ENCODE data around the gene PRELID2. TPM values are rescaled to one million over a fixed set of nuclear protein-coding genes. Genes with fewer than 3 reads are reported as not detected.
"Not testable (repeated sequence)": the region's sequence is repeated elsewhere in the genome, so short reads cannot be mapped to it uniquely, and the experiment has no call there.

The PRELID2 gene
- total RNA-seq, 2 donors from 2014 or later, result 16.1 to 24.8 TPM

DNA sequence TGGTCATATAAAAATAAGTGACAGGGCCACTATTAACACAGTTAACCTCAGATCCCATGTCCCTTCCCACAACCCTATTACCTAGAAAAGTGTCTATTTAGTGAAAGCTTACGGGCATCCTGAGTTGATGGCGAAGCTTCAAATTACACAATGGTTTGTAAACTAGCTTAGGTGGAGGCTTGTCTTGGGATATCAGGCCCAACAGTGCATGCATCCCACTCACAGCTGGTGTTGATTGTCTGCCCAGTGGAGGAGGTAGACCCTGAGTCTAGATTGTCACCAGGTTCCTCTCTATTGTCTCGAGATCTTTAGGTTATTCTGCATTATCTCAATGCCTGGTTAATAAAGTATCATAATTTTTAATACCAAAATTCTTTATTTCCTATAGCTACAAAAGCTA is 30.4 kb downstream of the PRELID2 start:
- no peak for DNase-seq (ENCODE audit: low spot score)

DNA sequence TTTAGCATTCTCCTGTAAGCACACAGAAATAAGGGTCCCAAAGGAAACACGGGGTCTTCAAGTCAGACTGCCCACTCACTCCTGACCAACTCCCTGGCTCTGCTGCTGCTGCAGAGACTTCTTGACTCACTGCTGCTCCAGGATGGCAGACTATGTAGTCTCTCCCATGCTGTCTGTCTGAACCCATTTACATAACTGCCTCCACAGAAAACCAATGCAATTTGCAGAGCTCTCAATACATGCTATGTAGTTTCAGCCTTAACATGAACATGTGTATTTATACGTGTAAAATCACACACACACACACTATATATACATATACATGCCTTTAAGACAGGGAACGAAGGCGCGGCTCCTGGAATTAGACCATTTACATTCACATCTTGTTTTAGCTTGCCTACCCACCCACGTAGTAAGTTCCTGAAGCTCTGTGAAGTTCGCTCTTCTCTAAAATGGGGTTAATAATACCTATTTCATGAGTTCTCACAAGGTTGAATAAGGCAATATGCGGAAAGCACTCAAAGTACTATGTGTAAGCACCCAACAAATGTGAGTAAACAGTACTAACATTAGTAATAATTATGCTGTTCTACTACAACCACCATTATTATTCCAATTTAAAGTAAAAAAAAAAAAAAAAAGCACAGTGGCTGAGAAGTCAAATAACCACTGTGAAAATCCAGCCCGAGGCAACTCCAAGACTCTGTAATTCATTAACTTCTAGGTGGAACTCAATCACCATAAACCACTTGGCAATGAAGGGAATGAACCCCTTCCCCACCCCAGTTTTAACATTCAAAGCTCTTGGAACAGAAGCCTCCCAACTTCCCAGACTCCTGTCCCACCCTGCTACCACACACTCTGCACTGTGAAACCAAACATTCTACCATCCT is 31.8 kb downstream of the PRELID2 start:
- intact Hi-C loops (cut with DNase I), result no loop called here
- no peak for DNase-seq (ENCODE audit: low spot score)

More for the DNA sequence above, 30.4 kb downstream of the PRELID2 start:
- intact Hi-C loops (cut with DNase I), result no loop called here

DNA sequence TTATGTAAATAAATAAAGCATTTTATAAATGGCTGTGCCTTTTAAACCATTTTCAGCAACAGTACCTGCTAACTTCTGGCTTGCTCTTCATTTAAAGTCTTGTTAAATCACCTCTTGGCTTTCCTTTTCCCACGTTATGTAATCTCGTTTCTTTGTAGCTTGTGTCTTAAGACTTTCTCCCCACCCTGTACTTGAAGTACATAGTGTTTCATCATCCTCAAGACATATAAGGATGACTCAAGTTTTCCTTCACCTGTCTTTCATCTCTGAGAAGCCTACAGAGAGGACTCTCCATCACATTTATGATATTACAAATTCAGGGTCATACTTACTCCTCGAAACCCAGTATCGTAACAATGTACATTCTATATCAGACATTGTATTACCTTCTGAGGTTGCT is 33.9 kb downstream of the PRELID2 start:
- no peak for DNase-seq (ENCODE audit: low spot score)
- intact Hi-C loops (cut with DNase I), result no loop called here

DNA sequence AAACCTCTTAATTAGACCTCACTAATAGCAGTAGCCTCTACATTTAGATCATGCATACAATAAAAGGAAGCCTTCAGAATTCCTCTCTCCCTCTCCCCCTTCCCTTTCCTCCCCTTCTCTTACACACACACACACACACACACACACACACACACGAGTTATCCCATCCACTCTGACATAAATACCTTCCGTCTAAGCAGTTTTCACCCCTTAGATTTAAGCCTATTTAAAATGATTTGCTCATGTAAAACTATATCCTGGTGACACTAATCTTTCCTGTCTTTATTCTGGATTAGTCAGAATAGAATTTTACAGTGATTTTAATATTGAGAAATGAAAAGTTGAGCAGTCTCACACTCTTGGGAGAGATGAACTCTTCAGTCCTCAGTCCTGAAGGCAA is 35.0 kb downstream of the PRELID2 start:
- intact Hi-C loops (cut with DNase I), result no loop called here
- no peak for DNase-seq (ENCODE audit: low spot score)

DNA sequence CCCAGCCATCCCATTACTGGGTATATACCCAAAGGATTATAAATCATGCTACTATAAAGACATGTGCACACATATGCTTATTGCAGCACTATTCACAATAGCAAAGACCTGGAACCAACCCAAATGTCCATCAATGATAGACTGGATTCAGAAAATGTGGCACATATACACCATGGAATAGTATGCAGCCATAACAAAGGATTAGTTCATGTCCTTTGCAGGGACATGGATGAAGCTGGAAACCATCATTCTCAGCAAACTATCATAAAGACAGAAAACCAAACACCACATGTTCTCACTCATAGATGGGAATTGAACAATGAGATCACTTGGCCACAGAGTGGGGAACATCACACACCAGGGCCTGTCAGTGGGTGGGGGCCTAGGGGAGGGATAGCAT is 36.6 kb downstream of the PRELID2 start:
- DNase-seq (ENCODE audit: low spot score); intact Hi-C loops (cut with DNase I): not testable (repeated sequence)

DNA sequence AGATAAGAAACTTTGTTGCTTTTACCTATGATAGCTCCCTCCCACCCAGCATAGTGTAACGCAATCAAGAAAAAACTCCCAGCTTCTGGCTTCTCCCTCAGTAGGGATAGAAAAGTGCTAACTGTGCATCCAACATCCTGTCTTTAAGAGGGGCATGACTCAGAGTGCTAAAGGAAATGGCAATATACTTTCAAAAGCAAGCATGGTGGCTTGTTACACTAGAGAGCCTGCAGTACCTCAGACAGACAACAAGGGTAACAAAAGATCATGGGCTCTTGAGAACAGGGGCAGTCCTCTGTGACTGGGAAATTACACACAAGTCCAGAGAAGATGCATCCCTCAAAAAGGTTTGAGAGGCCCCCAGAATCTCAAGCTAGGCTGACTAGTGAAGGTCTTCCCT is 37.8 kb downstream of the PRELID2 start:
- intact Hi-C loops (cut with DNase I), result no loop called here
- no peak for DNase-seq (ENCODE audit: low spot score)

DNA sequence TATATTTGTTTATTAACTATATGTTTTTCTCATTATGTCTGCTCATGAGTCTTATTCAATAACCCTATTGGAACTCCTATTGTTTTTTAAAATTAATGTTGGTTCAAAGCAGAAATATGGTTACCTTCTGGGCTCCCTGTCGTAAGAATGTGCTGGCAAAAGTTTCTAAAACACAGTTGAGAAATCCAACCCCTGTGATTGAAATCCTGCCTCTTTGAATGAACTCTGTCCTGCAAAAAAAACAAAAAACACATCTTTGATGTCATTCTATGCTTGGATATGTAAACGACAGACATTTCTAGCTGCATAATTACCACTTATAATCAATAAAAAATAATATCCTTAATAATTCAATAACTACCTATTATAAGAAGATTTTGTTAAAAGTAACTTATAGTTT is 38.8 kb downstream of the PRELID2 start:
- intact Hi-C loops (cut with DNase I), result no loop called here
- no peak for DNase-seq (ENCODE audit: low spot score)

DNA sequence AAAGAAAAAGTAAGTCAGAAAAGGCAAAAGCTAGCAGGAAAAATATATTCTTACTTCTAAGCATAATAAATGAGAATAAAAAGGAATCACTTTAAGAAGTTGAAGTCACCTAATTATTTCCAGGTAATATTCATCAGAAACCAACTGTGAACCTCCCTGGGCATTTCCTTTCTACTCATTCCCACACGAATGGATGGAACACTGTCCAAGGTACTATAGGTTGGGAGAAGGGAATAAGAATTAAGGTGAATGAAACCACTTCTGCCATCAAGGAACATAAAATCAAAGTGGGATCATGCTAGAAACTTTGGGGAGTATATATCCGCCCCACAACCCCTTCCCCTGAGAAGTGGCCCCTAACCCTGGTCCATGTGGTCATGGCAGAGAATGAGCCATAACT is 41.6 kb downstream of the PRELID2 start:
- intact Hi-C loops (cut with DNase I), result no loop called here
- no peak for DNase-seq (ENCODE audit: low spot score)

DNA sequence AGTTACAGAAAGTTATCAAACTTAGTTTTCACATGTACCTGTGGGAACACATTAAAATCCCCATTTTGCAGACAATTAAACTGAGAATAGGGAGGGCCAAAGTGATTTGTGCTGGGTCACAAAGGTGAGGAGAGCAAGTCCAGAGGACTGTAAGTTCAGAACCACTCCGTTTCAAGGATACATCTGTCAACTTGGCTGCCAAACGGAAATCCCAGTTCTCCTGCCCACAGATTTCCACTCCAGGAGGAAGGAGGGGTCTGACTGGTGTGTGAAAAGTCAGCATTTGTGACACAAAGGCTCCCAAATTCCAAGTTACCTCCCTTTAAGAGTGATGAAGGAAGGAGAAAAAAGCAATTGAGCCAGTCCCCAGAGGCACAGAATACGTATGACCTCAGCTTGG is 42.3 kb downstream of the PRELID2 start:
- intact Hi-C loops (cut with DNase I), result no loop called here
- no peak for DNase-seq (ENCODE audit: low spot score)

DNA sequence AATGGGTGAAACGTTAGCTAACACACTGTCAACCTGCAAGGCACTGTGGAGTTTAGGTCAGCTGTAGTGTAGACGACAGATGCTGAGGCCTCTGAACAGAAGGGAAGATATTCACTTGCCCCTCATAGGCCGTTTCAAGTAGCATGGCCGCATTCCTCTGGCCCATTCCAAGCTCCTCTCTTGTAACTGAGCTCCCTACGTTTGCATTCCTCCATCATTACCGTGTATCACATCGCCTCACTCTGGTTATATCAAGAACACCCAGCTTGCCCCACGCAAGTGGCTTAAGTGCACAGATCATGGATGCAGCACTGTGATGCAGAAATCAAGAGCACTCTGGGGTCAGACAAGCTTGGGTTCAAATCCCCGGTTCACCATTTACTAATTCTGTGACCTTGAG is 43.3 kb downstream of the PRELID2 start:
- intact Hi-C loops (cut with DNase I), result no loop called here
- DNase-seq (ENCODE audit: low spot score), result no peak

DNA sequence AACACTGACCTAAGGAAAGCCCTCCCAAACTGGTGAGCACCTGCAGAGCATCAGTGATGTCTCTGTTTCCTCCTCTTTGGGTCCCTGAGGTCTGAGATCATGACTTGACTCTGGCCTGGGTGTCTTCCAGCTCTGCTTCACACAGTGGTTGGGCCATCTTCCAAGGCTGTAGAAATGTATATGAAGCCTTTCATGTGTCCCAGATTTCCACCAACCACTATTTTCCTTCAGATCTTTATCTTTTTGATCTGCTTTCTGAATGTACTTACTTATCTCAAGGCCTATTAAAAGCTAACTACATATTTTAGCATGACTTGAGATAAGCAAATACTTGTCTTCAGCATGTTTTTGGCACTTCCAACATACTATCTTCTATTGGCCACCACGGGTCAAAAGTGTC is 47.1 kb downstream of the PRELID2 start:
- no peak for DNase-seq (ENCODE audit: low spot score)
- intact Hi-C loops (cut with DNase I), result no loop called here

DNA sequence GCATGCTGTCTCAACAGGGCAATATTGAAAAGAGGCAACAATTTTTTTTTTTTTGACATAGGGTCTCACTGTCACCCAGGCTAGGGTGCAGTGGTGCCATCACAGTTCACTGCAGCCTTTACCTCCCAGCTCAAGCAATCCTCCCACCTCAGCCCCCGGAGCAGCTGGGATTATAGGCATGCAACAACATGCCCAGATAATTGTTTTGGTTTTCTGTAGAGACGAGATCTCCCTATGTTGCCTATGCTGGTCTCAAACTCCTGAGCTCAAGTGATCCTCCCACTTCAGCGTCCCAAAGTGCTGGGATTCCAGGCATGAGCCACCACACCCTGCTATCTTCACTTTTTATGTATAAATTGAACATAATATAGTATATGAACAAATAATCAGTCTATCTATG is 47.6 kb downstream of the PRELID2 start:
- no peak for DNase-seq (ENCODE audit: low spot score)
- intact Hi-C loops (cut with DNase I), result no loop called here

DNA sequence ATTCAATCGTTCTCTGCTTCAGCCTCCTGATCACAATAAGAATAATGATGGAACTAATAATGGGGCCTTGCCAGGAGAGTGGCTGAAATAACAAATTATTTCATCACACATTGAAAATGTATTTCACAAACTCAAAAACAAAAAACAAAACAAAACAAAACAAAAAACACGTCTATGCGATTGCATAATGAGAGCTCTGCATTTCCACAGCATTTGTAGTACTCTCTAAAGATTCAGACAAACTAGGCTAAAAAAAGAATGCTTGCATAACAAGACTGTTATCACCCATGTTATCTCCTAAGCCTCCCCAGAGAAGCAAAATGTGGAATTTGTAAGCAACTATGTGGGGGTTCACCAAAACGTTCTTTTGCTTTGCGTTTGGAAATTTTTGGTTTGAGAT is 48.1 kb downstream of the PRELID2 start:
- DNase-seq (ENCODE audit: low spot score), result no peak
- intact Hi-C loops (cut with DNase I), result no loop called here

DNA sequence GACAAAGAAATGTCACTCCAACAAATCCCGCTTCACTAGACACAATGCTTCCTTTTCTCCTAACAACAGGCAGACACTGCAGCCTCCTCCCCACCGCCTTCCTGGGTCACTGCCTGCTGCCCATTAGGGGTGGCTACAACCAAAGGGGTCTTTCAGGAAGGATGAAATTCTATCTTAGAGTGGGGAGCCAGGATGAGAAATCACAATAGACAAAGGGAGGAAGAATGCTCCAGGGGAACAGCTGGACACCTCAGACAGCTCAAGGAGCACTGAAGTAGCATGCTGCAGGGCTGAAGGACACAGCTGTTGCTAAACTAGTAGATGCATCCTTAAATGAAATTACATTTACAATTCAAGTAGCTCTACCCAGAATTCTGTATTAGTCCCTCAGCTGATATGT is 54.2 kb downstream of the PRELID2 start:
- intact Hi-C loops (cut with DNase I), result no loop called here
- DNase-seq (ENCODE audit: low spot score), result no peak

DNA sequence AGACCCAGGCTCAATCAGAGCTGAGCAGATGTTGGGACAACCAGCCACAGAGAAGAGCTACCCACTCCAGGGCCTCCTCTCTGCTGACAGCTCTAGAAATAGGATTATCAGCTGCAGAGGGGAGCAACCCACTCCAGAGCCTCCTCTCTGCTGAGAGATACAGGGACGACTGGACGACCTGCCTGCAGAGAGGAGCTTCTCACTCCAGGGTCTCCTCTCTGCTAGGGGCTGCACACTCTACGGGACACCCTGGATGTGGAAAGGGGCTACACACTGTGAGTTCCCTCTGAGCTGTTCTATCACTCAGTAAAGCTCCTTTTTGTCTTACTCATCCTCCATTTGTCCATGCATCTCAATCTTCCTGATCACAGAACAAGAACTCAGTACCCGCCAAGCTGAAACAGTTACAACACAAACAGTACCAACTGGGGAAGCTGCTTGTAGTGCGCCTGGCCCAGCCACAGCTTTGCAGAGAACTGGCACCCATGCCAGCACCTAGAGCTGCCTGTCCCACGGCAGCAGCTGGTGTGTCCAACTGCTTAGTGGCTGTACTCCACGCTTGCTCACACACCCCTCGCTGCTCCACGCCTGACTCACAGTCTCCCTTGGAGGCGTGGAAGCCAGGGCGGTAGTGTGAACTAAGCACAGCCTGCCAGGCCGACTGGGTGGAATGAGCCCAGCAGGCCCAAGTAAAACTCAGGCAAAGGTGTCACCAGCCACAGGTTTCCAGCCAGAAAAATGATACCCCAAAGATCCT is 56.8 kb downstream of the PRELID2 start:
- intact Hi-C loops (cut with DNase I), result no loop called here
- DNase-seq (ENCODE audit: low spot score), result no peak

DNA sequence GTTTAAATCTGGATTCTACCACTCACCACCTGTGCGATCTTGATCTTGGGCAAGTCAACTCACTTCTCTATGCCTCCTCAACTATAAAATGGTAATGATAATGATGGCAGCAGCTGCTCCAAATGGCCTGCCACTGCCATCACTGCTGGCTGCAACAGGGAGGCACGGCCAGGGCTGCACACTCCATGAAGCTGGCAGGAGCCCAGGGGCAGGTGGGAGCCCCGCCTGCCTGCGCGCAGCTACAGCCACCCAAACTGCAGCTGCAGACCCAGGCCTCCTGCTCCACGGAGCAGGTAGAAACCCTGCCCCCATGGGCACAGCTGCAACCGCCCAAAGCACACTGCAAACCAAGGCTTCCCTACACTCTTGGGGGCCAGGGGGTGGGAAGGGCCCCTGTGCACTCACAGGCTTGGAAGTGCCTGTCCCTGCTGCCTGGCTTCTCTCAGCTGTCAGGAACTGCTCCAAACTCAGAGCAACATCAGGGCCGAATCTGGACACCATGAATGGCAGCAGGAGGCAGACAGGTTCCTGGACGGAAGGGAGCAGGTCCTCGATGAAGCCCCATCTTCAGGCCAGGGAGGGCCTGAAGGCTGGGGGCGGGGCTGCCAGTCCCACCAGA is 57.6 kb downstream of the PRELID2 start:
- intact Hi-C loops (cut with DNase I), result no loop called here
- DNase-seq (ENCODE audit: low spot score), result no peak

DNA sequence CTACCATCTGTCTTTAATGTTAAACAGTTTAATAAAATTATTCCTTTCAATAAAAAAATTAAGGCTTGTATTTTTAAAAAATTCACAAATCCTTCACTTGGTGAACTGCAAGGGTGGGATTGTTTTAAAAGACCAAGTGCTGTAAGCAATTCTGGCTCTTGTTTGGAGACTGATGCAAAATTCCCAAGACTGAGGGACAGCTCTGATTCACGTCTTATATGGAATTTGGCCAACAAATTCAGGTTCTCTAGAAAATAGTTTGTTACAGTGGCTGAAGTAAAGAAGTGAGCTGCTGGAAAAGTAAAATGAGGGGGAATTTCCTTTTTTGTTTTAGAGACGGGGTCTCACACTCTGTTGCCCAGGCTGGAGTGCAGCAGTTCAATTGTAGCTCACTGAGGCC is 58.3 kb downstream of the PRELID2 start:
- no peak for DNase-seq (ENCODE audit: low spot score)
- intact Hi-C loops (cut with DNase I), result no loop called here

DNA sequence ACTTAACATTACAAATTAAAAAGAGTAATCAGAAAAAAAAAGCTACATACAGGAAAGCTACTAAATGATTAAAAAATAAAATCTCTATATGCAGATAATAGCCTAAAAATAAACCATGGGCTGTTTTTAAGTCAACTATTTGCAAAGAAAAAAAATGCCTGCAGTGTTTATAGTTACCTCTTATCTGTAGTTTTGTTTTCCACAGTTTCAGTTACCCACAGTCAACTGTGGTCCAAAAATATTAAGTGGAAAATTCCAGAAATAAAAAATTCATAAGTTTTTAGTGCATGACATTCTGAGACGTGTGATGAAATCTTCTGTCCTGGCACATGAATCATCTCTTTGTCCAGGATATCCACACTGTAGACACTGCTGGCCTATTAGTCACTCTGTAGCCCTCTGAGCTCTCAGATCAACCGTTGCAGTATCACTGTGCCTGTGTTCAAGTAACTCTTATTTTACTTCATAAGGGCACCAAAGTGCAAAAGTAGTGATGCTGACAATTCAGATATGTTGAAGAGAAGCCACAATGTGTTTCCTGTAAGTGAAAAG is 59.2 kb downstream of the PRELID2 start:
- intact Hi-C loops (cut with DNase I), result no loop called here
- DNase-seq (ENCODE audit: low spot score), result no peak

DNA sequence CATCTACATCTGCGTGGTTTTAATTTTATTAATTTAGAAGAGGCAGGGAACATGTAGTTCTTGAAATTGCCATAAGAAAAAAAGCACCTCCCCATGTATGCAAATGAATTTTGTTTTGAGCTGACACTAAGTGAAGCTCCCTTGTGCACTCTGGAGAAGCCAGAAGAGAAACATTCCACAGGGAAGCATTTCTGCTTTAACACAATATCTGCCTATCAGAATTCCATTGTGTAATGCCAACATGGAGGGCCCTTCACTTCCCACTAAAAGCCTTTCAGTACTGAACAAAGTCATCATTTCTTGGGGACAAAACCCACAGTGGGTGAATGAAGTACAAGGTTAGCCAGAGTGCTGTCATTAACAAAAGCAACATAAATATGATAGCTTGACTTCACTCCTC is 59.7 kb downstream of the PRELID2 start:
- intact Hi-C loops (cut with DNase I), result no loop called here
- no peak for DNase-seq (ENCODE audit: low spot score)

DNA sequence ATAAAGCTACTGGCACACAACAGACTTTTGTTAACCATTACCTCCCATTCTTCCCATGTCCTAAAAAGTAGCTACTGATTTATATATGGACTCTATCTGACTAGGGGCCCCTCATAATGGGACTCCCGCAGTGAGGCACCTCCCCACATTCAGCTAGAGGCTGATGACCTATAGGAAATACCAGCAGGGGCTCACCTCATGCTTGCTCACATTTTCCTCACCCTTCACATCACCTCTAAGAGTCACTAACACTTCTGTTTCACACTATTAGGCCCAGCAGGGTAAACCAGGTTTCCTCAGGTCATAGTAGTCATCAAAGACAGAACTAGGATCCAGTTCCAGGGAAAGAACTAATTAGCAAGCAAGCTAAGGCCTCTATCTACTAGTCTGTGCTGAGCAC is 60.7 kb downstream of the PRELID2 start:
- intact Hi-C loops (cut with DNase I), result no loop called here
- no peak for DNase-seq (ENCODE audit: low spot score)

Data from posterior vena cava (tissue), 2 donors.